DMS79 (cell line): ENCODE measurements around the gene GLCCI1.

Experiments used
- DNase-seq: peaks from one replicate; lab custom pipeline; 2025; lab: John Stamatoyannopoulos, UW

Gene GLCCI1

DNA sequence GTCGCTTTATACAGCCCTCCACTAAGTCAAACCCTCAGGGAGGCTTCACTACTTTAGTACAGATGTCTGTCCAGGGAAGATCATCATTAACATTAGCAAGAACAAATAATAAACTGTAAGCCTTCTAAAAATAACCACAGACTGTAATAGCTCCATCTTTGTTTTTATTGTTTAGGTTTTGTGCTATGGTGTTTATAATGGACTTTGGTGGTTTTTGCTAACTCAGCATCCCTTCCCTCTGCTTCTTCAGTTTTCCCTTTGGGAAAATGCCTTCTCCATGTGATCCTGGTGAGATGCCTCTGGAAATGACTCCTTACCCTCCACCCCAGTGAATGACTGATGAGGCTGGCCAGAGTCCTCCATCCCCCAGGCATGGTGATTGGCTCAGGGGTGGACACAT, 162.1 kb downstream of the GLCCI1 start:
- DNase-seq, result no peak

DNA sequence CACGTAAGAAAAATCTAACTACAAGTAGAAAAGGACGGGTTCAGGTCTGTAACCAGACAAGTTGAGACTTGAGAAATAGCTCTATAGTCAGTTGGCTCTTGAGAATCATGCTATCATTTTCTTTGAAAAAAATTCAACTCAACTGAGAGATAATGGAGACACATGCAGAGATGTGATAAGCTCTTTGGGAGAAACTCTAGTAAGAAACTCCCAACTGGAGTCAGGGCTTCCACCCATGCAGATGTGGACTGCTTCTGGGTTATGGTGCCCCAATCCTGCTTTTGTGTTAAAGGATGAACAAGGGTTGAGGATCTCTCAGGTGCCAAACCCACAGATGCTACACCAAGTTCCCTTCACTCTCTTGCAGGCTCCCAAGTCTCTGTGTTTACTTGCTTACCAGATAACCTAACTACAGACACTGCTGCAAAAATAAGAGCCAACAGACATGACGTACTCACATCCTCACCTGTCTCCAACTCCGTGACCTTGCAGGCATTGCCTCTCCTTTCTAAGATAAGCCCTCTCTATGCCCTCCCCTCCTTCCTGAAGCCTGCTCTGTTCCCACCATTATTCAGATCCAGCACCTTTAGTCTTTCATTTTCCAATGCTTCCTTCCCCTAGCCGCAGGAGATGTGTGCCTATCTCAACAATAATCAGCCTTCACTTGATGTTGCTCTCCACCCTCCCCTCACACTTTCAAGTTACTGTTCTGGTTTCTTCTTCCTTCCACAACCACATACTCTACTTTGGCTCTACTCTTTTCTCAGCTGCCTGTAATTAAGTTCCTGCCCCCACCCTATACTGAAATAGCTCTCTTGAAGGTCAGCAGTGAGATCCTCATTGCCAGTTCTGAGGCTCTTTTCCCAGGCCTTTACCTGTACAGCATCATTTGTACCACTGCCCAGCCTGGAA, 163.4 kb downstream of the GLCCI1 start:
- no peak for DNase-seq

DNA sequence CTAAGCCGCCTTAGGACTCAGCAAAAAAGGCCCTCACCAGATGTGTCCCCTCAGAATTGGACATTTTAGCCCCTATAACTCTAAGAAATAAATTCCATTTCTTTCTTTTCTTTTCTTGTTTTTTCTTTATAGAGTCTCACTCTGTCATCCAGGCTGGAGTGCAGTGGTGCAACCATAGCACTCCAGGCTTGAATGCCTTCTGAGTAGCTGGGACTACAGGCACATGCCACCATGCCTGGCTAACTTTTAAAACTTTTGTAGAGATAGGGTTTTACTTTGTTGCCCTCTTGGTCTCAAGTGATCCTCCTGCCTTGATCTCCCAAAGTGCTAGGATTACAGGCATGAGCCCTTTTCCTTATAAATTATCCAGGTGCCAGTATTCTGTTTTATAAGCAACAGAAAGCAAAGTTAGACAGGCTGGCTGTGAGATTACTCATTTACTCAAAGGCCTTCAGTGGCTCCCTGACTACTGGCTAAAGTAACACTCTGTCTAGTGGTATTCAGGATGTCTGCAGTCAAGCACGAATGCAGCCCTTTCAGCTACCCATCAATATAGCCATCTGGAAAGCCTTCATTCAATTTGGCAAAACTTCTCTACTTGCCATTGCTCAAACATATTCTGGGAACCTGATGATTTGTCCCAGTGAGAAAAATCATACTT, 164.7 kb downstream of the GLCCI1 start:
- no peak for DNase-seq

DNA sequence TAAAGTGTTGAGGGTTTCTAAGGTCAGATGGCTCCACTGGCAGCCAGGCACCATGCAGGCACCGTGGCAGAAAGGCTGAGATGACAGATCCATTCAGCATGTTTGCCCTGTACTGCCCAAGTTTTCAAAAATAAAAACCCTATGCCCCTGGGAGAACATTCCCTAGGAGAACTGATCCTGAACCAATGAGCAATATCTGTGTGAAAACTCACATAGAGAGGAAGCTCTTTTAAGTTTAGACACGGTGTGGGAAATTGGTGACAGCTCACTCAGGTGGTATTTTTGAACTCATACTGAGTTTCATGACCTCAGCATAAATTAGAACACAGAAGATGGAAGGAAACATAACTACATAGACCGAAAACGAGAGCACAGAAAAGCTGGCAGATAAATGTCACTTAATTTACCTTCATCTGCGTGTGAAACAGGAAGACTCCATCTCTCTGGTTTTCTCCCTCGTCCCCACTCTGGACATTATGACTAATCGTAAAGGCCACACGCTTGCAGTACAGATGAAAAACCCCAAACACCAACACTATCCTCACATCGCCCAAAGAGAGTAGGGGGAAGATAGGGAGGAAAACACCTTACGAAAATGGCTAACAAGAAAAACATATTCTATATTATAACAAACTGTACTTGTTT, 165.6 kb downstream of the GLCCI1 start:
- no peak for DNase-seq

DNA sequence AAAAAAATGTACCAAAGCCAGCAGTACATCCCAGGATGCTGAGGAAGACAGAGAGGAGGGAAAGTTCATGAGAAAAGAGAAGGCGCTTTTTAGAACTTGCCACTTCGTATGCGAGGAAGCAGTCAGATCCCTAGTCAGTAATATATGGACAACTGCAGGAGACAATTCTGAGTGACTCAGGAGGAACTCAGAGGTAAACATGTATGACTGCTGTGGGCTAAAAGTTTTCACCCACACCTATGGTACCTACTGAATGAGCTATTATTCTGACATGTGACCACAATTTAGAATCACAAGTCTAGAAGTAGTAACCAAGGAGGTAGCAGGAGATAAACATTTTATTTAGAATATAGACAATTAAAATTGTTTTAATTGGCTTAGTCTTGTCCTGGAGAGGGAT, 166.8 kb downstream of the GLCCI1 start:
- DNase-seq, result no peak

DNA sequence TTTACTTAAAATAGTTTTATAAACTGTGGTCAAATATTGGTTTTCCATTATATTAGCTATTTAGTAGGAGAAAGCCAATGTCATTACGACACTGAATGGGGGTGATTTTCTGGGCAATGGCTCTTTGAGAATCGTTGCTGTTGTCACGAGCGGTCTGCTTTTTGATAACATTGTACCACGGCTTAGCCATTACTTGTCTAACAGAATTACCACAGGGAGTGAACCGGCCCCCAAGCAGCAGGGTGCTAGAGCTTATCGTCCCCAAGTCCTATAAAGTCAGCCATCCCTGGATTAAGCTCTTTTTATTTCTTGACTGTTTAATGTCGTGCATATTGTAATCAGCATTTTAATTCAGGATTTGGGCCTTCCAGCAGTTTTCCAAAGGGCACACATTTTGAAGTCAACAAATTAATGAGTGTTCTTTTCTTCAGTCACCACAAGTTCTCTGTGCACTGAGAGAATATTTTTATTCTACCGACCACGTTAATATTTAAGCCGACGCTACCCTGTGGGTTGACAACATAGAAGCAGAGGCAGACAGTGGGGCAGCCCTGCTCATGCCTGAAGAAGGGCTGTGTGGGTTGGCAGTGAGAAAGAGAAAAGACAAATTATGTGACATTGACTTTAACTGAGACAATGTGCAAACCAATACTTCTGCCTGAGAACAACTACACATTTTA, 167.6 kb downstream of the GLCCI1 start:
- DNase-seq, result no peak
